ENCODE measurements around the gene XPR1.
"Not testable (repeated sequence)": the region's sequence is repeated elsewhere in the genome, so short reads cannot be mapped to it uniquely, and the experiment has no call there.

The XPR1 gene

GRCh38 chr1:180814258-180814657, 182.4 kb downstream of the XPR1 start:
- no peak for FAIRE-seq
- DNase-seq (ENCODE audit: insufficient read length, low spot score) = no peak

GRCh38 chr1:180815188-180815587, 183.4 kb downstream of the XPR1 start:
- FAIRE-seq (no peak), DNase-seq (ENCODE audit: insufficient read length, low spot score) (no peak)
- no peak for TF ChIP-seq POLR2A (IDR thresholded peaks at IDR 0.05; ENCODE audit: low read depth, low read length)

More at GRCh38 chr1:180814258-180814657, 182.4 kb downstream of the XPR1 start:
- no peak for TF ChIP-seq POLR2A (IDR thresholded peaks at IDR 0.05; ENCODE audit: low read depth, low read length)

GRCh38 chr1:180816132-180816531, 184.3 kb downstream of the XPR1 start:
- no peak for TF ChIP-seq POLR2A (IDR thresholded peaks at IDR 0.05; ENCODE audit: low read depth, low read length)
- DNase-seq (ENCODE audit: insufficient read length, low spot score) (no peak), FAIRE-seq (no peak)

GRCh38 chr1:180821970-180822369, 190.1 kb downstream of the XPR1 start:
- FAIRE-seq (no peak), DNase-seq (ENCODE audit: insufficient read length, low spot score) (no peak)
- TF ChIP-seq POLR2A (IDR thresholded peaks at IDR 0.05; ENCODE audit: low read depth, low read length) = no peak

GRCh38 chr1:180831507-180831906, 199.7 kb downstream of the XPR1 start:
- DNase-seq (ENCODE audit: insufficient read length, low spot score); FAIRE-seq: not testable (repeated sequence)

GRCh38 chr1:180833180-180833579, 201.4 kb downstream of the XPR1 start:
- DNase-seq (ENCODE audit: insufficient read length, low spot score); FAIRE-seq: not testable (repeated sequence)

GRCh38 chr1:180836449-180836848, 204.6 kb downstream of the XPR1 start:
- DNase-seq (ENCODE audit: insufficient read length, low spot score) (no peak), FAIRE-seq (no peak)
- no peak for TF ChIP-seq POLR2A (IDR thresholded peaks at IDR 0.05; ENCODE audit: low read depth, low read length)

- FAIRE-seq (no peak), DNase-seq (ENCODE audit: insufficient read length, low spot score) (no peak)
- TF ChIP-seq POLR2A (IDR thresholded peaks at IDR 0.05; ENCODE audit: low read depth, low read length) = no peak
Observed at GRCh38 chr1:180837020-180837419, 205.2 kb downstream of the XPR1 start.

- no peak for TF ChIP-seq POLR2A (IDR thresholded peaks at IDR 0.05; ENCODE audit: low read depth, low read length)
- DNase-seq (ENCODE audit: insufficient read length, low spot score) (no peak), FAIRE-seq (no peak)
Observed at GRCh38 chr1:180838535-180838934, 206.7 kb downstream of the XPR1 start.

- DNase-seq (ENCODE audit: insufficient read length, low spot score) (no peak), FAIRE-seq (no peak)
- TF ChIP-seq POLR2A (IDR thresholded peaks at IDR 0.05; ENCODE audit: low read depth, low read length) = no peak
Observed at GRCh38 chr1:180839547-180839946, 207.7 kb downstream of the XPR1 start.

GRCh38 chr1:180841415-180841814, 209.6 kb downstream of the XPR1 start:
- DNase-seq (ENCODE audit: insufficient read length, low spot score) (no peak), FAIRE-seq (no peak)
- no peak for TF ChIP-seq POLR2A (IDR thresholded peaks at IDR 0.05; ENCODE audit: low read depth, low read length)

GRCh38 chr1:180842052-180842451, 210.2 kb downstream of the XPR1 start:
- TF ChIP-seq POLR2A (IDR thresholded peaks at IDR 0.05; ENCODE audit: low read depth, low read length) = no peak
- FAIRE-seq (peak; percentile 6), DNase-seq (ENCODE audit: insufficient read length, low spot score) (no peak)

- TF ChIP-seq POLR2A (IDR thresholded peaks at IDR 0.05; ENCODE audit: low read depth, low read length) = no peak
- DNase-seq (ENCODE audit: insufficient read length, low spot score) (no peak), FAIRE-seq (no peak)
Observed at GRCh38 chr1:180842491-180843275, 210.9 kb downstream of the XPR1 start.

- TF ChIP-seq POLR2A (IDR thresholded peaks at IDR 0.05; ENCODE audit: low read depth, low read length) = no peak
- FAIRE-seq = no peak
- no peak for DNase-seq (ENCODE audit: insufficient read length, low spot score)
Observed at GRCh38 chr1:180845352-180845751, 213.5 kb downstream of the XPR1 start.

GRCh38 chr1:180848191-180848590, 216.4 kb downstream of the XPR1 start:
- FAIRE-seq (no peak), DNase-seq (ENCODE audit: insufficient read length, low spot score) (no peak)
- TF ChIP-seq POLR2A (IDR thresholded peaks at IDR 0.05; ENCODE audit: low read depth, low read length) = no peak

Data from H54 (cell line).